NCI-H748 (cell line): ENCODE results near the gene GSC2.

Source experiments
- DNase-seq: peaks from one replicate; lab custom pipeline; 2025; ENCODE audit not compliant: unreplicated experiment; lab: John Stamatoyannopoulos, UW

The GSC2 gene

GRCh38 chr22:19149991-19150390 is at the start of gene GSC2:
Gene GSC2, minus strand, starts transcription at chr22:19150292. Its CDS starts 9 bp downstream, at chr22:19150283.
- peak; percentile 36 for DNase-seq

- no peak for DNase-seq
Observed at GRCh38 chr22:19199479-19199878, 49.4 kb upstream of the GSC2 start.

- no peak for DNase-seq
Observed at GRCh38 chr22:19197997-19198865, 48.1 kb upstream of the GSC2 start.

- no peak for DNase-seq
Observed at GRCh38 chr22:19196841-19197612, 46.9 kb upstream of the GSC2 start.

GRCh38 chr22:19195796-19196731 is 46.0 kb upstream of the GSC2 start:
- no peak for DNase-seq

GRCh38 chr22:19194766-19195536 is 44.9 kb upstream of the GSC2 start:
- no peak for DNase-seq

GRCh38 chr22:19193879-19194278 is 43.8 kb upstream of the GSC2 start:
- DNase-seq = no peak

- no peak for DNase-seq
Observed at GRCh38 chr22:19187716-19188563, 37.8 kb upstream of the GSC2 start.

GRCh38 chr22:19184276-19184997 is 34.3 kb upstream of the GSC2 start:
- DNase-seq = no peak

GRCh38 chr22:19183216-19183615 is 33.1 kb upstream of the GSC2 start:
- DNase-seq = no peak

GRCh38 chr22:19182472-19183157 is 32.5 kb upstream of the GSC2 start:
- DNase-seq = no peak

GRCh38 chr22:19181786-19182471 is 31.8 kb upstream of the GSC2 start:
- no peak for DNase-seq

- DNase-seq = no peak
Observed at GRCh38 chr22:19180740-19181410, 30.8 kb upstream of the GSC2 start.

- DNase-seq = no peak
Observed at GRCh38 chr22:19180234-19180633, 30.1 kb upstream of the GSC2 start.

GRCh38 chr22:19179497-19180048 is 29.5 kb upstream of the GSC2 start:
- peak; percentile 85 for DNase-seq

- peak; percentile 89 for DNase-seq
Observed at GRCh38 chr22:19178657-19179496, 28.8 kb upstream of the GSC2 start, which contains the start of gene SLC25A1. Gene SLC25A1, minus strand, starts transcription at chr22:19178736. Its CDS starts 63 bp downstream, at chr22:19178673.
